Activated CD8-positive, alpha-beta memory T cell treated with anti-CD3 and anti-CD28 coated beads, Interleukin-2, amount 10 ng/mL, durations not matched to agents 7 days and 5 days (primary cell): ENCODE results near the gene ADAMTSL3. TPM values are rescaled to one million over a fixed set of nuclear protein-coding genes. Genes with fewer than 3 reads are reported as not detected.
"Not testable (repeated sequence)": the region's sequence is repeated elsewhere in the genome, so short reads cannot be mapped to it uniquely, and the experiment has no call there.

Experiments
- ATAC-seq: fragments of 150-1000 bp; cut with Tn5 transposase; one replicate; pipeline ENCODE4 v1.10.0; 2021; ENCODE audit warnings: moderate library complexity
- CTCF ChIA-PET: fragments of 350-600 bp; sonication (Branson Sonifier 250); formaldehyde crosslinking; loops from one replicate; lab custom pipeline; 2021; ENCODE audit warnings: antibody characterized with exemption; lab: Charles Lee
- DNase-seq: peaks from one replicate; pipeline ENCODE4 v3.0.0-alpha.2; 2020
- H3K27ac Mint-ChIP-seq: one replicate; pipeline ENCODE4 v1.8.0; 2021; ENCODE audit warnings: mild to moderate bottlenecking, mixed read lengths
- H3K27me3 Mint-ChIP-seq: one replicate; pipeline ENCODE4 v1.8.0; 2021; ENCODE audit warnings: mixed read lengths
- H3K36me3 Mint-ChIP-seq: one replicate; pipeline ENCODE4 v1.8.0; 2021; ENCODE audit warnings: mild to moderate bottlenecking, mixed read lengths
- H3K4me1 Mint-ChIP-seq: one replicate; pipeline ENCODE4 v1.8.0; 2021; ENCODE audit warnings: mixed read lengths
- H3K4me3 Mint-ChIP-seq: one replicate; pipeline ENCODE4 v1.8.0; 2021; ENCODE audit warnings: mild to moderate bottlenecking, moderate library complexity, mixed read lengths
- H3K9me3 Mint-ChIP-seq: one replicate; pipeline ENCODE4 v1.8.0; 2022; ENCODE audit warnings: low read depth, mixed read lengths
- total RNA-seq, 2 experiments: library from RNA; stranded (reverse); gene quantifications; one replicate each; pipeline ENCODE4 v1.2.3, GENCODE V29; 2021

Gene ADAMTSL3
- total RNA-seq, 2 experiments from 2014 or later = not detected

DNA sequence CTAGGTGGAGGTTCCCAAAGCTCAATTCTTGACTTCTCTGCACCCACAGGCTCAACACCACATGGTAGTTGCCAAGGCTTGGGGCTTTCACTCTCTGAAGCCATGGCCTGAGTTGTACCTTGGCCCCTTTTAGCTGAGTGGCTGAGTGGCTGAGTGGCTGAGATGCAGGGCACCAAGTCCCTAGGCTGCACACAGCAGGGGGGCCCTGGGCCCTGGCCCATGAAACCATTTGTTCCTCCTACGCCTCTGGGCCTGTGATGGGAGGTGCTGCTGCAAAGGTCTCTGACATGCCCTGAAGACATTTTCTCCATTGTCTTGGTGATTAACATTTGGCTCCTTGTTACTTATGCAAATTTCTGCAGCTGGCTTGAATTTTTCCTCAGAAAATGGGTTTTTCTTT is 103.4 kb downstream of the ADAMTSL3 start:
- H3K27ac Mint-ChIP-seq, H3K4me3 Mint-ChIP-seq, H3K4me1 Mint-ChIP-seq, ATAC-seq, H3K9me3 Mint-ChIP-seq, H3K27me3 Mint-ChIP-seq, H3K36me3 Mint-ChIP-seq, DNase-seq, CTCF ChIA-PET: not testable (repeated sequence)

DNA sequence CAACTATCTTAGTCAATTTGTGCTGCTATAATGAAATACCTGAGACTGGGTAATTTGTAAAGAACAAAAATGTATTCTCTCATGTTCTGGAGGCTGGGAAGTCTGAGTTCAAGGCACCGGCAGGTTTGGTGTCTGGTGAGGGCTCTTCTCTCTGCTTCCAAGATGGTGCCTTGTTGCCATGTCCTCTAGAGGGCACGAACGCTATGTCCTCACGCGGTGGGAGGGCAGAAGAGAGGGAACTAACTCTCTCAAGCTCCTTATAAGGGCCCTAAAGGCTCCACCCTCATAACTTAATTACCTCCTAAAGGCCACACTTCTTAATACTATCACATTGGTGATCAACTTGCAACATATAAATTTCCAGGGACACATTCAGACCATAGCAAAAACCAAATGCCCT is 108.4 kb downstream of the ADAMTSL3 start:
- DNase-seq = no peak
- no peak for ATAC-seq
- Mint-ChIP-seq H3K27me3 (no peaks in the 10 kb centered on the region), H3K9me3 (peaks cover 3% of the 10 kb centered on the region), H3K4me1 (no peaks in the 10 kb centered on the region), H3K27ac (no peak overlapping the region), H3K4me3 (no peak overlapping the region), H3K36me3 (no peaks in the 10 kb centered on the region)
- CTCF ChIA-PET = no interaction called here

DNA sequence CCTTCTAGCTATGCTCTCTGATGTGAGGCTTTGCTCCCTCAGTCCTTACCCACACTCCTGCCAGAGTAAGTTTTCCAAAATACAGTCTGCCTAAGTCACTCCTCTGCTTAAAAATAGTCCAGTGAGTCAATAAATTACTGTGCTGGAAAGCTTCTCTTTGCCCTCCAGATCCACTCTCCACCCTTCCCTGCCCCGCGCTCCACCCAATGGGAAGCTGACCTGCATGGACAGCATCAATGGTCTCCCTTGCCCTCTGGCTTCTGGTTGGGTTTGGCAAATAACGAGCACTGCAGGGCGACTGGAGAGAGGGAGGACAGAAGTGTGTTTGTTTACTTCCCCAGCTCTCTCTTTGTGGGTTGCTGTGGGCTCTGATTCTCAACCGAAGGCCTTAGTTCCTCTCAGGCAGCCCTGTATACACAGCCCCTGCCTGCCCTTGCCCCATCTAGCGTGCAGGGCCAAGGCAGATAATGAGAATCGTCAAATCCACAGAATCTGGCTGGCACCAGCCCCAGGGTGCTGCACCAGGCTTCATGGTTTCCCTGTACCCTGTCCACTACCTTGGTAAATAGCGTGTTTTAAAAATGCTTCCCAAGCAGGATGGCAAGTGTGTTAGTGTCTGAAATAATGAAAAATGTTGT is 110.4 kb downstream of the ADAMTSL3 start:
- no peak for ATAC-seq
- H3K4me3 Mint-ChIP-seq = no peak overlapping the region
- CTCF ChIA-PET = no interaction called here

DNA sequence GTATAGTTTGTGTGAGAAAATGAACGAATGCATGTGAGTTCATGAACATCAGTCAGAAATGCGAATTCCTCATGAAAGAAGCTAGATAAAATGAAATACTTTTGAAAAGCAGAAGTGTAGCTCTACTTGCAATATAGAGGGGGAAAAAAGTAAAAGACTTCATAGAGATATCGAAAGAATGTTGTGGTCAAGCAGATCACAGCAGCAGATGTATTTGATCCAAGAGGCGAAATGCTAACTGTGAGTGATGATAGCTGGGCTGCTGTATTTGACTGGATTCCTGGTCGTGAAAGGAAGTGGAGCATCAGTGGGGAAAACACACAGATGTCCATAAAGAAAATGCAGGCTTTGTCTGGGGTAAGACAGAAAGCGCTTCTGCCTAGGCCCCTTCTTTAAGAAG is 112.4 kb downstream of the ADAMTSL3 start:
- ATAC-seq (no peak), DNase-seq (no peak)
- CTCF ChIA-PET = no interaction called here
- Mint-ChIP-seq H3K4me3 (no peak overlapping the region), H3K27ac (no peak overlapping the region), H3K36me3 (no peaks in the 10 kb centered on the region), H3K4me1 (no peaks in the 10 kb centered on the region), H3K27me3 (no peaks in the 10 kb centered on the region), H3K9me3 (no peaks in the 10 kb centered on the region)

More for the DNA sequence above, 110.4 kb downstream of the ADAMTSL3 start:
- H3K36me3 Mint-ChIP-seq = no peaks in the 10 kb centered on the region
- H3K4me1 Mint-ChIP-seq = no peaks in the 10 kb centered on the region
- no peaks in the 10 kb centered on the region for H3K9me3 Mint-ChIP-seq
- no peak overlapping the region for H3K27ac Mint-ChIP-seq
- no peak for DNase-seq
- H3K27me3 Mint-ChIP-seq = no peaks in the 10 kb centered on the region

DNA sequence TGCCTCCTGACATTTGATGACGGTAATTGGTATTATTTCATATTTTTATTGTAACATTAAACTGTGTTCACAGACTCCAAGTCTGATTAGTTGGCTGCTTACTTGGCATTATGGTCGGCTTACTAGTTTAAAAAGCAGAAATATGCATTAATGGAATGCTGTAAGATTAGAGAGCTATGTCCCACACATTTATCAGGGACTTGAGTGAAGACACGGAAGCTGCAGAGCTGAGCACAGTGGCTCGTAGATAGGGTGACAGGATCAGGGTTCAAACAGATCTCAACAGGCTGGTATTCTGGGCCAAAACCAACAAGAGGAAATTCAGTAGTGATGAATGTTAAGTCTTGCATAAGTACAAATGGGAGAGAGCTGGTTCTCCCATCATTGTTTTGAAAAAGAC is 113.8 kb downstream of the ADAMTSL3 start:
- Mint-ChIP-seq H3K9me3 (no peaks in the 10 kb centered on the region), H3K4me3 (no peak overlapping the region), H3K27me3 (no peaks in the 10 kb centered on the region), H3K36me3 (no peaks in the 10 kb centered on the region), H3K27ac (no peak overlapping the region), H3K4me1 (no peaks in the 10 kb centered on the region)
- ATAC-seq (no peak), DNase-seq (no peak)
- CTCF ChIA-PET = no interaction called here

DNA sequence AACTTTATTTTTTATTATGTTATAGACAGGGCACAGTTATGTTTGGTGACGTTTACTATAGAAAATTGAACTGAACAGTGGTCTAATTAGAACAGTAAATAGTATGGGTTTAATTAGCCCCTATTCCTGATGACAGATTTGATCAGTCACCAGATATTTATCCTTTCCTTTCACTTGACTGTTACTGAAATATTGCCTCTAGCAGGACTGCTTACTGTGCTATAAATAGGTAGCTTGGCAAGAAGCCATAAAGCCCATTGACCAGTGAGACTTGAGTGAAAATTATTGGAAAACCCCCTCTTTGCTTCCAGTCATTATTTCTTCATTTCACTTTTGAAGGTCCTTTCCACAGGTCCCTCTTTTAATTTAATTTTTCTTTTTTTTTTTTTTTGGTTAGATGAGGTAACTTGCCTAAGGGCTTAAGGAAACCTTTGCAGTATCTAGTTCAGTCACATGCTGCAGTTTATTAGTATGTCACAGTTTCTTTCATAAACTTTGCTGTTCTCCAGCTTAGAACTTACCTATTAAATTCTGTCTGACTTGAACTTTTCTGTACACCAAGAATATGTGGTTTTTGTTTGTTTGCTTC is 115.6 kb downstream of the ADAMTSL3 start:
- CTCF ChIA-PET = no interaction called here
- no peak overlapping the region for H3K27ac Mint-ChIP-seq
- DNase-seq (no peak), ATAC-seq (no peak)
- H3K27me3 Mint-ChIP-seq = no peaks in the 10 kb centered on the region
- H3K36me3 Mint-ChIP-seq = no peaks in the 10 kb centered on the region
- no peak overlapping the region for H3K4me3 Mint-ChIP-seq
- no peaks in the 10 kb centered on the region for H3K9me3 Mint-ChIP-seq
- no peaks in the 10 kb centered on the region for H3K4me1 Mint-ChIP-seq

DNA sequence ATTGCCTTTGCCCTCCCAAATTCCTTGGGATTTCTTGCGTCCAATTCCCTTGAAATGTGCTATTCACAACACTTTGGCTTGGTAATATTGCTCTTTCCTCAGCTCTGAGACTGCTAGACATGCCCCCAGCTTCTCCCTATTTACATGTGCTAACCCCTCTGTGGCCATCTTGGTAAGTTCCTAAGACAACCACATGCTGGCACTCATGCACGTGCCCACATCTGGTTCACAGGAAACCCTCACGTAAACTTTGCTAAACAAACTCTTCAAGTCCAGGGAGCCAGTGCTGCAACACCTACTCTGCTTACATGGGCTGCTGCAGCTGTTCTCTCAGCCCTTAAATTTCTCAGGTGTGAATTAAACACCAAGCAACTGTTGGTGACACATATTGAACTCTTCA is 121.8 kb downstream of the ADAMTSL3 start:
- peaks cover 2% of the 10 kb centered on the region for H3K9me3 Mint-ChIP-seq
- no peak for DNase-seq
- H3K36me3 Mint-ChIP-seq = no peaks in the 10 kb centered on the region
- H3K4me1 Mint-ChIP-seq = no peaks in the 10 kb centered on the region
- H3K27me3 Mint-ChIP-seq = no peaks in the 10 kb centered on the region
- H3K27ac Mint-ChIP-seq = no peak overlapping the region
- CTCF ChIA-PET = no interaction called here
- no peak for ATAC-seq
- no peak overlapping the region for H3K4me3 Mint-ChIP-seq

DNA sequence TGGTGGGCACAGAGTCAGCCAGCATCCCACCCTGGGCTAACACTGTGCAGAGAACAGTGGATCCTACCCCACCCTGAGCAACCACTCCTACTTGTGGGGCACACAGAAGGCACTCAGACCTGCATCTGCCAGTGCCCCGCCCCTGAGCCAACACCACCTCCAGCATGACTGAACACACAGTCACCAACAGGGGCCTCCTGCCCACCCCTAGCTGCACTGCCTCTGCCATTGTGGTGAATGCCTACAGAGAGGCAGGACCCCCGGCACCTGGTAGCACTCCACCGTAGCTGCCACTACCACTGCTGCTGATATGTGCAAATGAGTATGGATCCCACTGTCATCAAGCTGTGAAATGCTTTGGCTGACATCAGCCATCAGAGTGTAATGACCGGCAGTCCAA is 123.1 kb downstream of the ADAMTSL3 start:
- Mint-ChIP-seq H3K36me3 (no peaks in the 10 kb centered on the region), H3K27me3 (no peaks in the 10 kb centered on the region), H3K4me3 (no peak overlapping the region), H3K9me3 (peaks cover 2% of the 10 kb centered on the region), H3K4me1 (no peaks in the 10 kb centered on the region), H3K27ac (no peak overlapping the region)
- ATAC-seq = no peak
- DNase-seq = no peak
- CTCF ChIA-PET = no interaction called here

DNA sequence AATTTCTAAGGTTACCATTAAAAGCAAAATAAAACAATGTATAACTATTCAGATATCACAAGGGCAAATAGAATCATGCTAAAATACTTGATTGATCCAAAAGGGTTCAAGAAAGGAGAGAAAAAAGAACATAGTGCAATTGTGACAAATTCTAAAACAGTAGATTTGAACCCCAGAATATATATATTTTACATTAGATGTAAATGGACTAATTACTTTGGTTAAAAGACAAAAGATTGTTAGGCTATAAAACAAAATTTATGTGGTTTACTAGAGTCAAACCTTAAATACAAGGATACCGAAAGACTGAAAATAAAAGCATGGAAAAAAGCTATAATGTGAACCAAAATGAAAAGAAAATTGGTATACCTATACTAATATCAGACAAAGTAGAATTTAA is 129.3 kb downstream of the ADAMTSL3 start:
- ATAC-seq (no peak), DNase-seq (no peak)
- CTCF ChIA-PET = no interaction called here
- no peak overlapping the region for H3K27ac Mint-ChIP-seq
- H3K36me3 Mint-ChIP-seq = no peaks in the 10 kb centered on the region
- H3K9me3 Mint-ChIP-seq = peaks cover 2% of the 10 kb centered on the region
- H3K4me1 Mint-ChIP-seq = no peaks in the 10 kb centered on the region
- H3K4me3 Mint-ChIP-seq = no peak overlapping the region
- no peaks in the 10 kb centered on the region for H3K27me3 Mint-ChIP-seq

DNA sequence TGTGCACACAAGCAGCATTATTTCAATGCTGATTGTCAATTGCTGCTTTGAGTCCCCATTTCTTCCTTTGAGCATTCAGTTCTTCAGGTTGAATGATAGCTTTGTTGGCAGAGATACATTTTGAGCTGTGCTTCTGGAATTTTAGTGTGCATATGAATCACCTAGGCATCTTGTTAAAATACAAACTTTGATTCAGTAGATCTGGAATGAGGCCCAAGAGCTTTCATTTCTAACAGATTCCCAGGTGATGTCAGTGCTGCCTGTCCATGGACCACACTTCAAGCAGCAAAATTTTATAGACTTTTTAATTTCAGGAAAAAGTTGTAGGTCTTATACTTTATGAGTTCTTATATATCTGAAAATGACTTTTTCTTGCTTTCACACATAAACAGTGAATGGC is 131.1 kb downstream of the ADAMTSL3 start:
- Mint-ChIP-seq H3K4me1 (no peaks in the 10 kb centered on the region), H3K27ac (no peak overlapping the region), H3K36me3 (no peaks in the 10 kb centered on the region), H3K4me3 (no peak overlapping the region), H3K9me3 (no peaks in the 10 kb centered on the region), H3K27me3 (no peaks in the 10 kb centered on the region)
- CTCF ChIA-PET = no interaction called here
- ATAC-seq = no peak
- DNase-seq = no peak

DNA sequence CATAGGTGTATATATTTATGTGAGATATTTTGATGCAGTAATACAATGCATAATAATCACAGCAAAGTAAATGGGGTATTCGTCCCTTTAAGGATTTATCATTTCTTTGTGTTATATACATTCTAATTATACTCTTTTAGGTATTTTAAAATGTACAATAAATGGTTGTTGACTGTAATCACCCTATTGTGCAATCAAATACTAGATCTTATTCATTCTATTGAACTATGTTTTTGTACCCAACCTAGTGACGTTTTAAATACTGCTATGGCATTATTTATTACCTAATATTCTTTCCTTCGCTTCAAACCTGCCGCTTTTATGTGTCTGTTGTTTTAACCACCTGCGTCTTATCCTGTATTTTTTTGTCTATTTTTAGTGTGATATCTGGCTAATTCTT is 132.4 kb downstream of the ADAMTSL3 start:
- no peak overlapping the region for H3K27ac Mint-ChIP-seq

DNA sequence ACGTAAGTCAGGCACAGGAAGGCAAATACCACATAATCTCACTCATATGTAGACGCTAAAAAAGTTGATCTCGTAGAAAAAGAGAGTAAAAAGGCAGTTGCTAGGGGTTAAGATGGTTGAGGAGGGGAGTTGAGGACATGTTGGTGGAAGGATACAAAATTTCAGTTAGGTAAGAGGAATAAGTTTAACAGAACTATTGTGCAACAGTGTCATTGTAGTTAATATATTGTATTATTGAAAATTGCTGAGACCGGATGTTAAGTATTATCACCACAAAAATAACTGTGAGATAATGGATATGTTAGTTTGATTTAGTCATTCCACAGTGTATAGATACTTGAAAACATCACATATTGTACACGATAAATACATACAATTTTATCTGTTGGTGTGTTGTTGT is 139.1 kb downstream of the ADAMTSL3 start:
- no peak for ATAC-seq
- H3K4me1 Mint-ChIP-seq = no peaks in the 10 kb centered on the region
- no peak for DNase-seq
- H3K36me3 Mint-ChIP-seq = no peaks in the 10 kb centered on the region
- no peaks in the 10 kb centered on the region for H3K27me3 Mint-ChIP-seq
- no peak overlapping the region for H3K27ac Mint-ChIP-seq
- no peaks in the 10 kb centered on the region for H3K9me3 Mint-ChIP-seq
- H3K4me3 Mint-ChIP-seq = no peak overlapping the region
- CTCF ChIA-PET = no interaction called here

More for the DNA sequence above, 132.4 kb downstream of the ADAMTSL3 start:
- CTCF ChIA-PET = no interaction called here
- Mint-ChIP-seq H3K4me3 (no peak overlapping the region), H3K9me3 (no peaks in the 10 kb centered on the region), H3K36me3 (no peaks in the 10 kb centered on the region), H3K4me1 (no peaks in the 10 kb centered on the region), H3K27me3 (no peaks in the 10 kb centered on the region)
- ATAC-seq (no peak), DNase-seq (no peak)

DNA sequence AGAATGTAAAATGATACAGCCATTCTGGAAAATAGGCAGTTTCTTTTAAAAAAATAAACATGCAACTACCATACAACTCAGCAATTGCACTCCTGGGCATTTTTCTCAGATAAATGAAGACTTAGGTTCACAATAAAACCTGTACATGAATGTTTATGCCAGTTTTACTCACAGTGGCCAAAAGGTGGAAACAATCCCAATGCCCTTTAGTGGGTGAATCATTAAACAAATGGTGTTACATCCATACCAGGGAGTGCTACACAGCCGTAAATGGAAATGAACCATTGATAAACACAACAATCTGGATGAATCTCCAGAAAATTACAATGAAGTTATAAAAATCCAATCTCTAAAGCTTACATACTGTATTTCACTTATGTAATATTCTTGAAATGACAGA is 140.3 kb downstream of the ADAMTSL3 start:
- no peaks in the 10 kb centered on the region for H3K27me3 Mint-ChIP-seq
- no peaks in the 10 kb centered on the region for H3K9me3 Mint-ChIP-seq
- no peak overlapping the region for H3K4me3 Mint-ChIP-seq
- no peak for ATAC-seq
- H3K4me1 Mint-ChIP-seq = no peaks in the 10 kb centered on the region
- CTCF ChIA-PET = no interaction called here
- no peak overlapping the region for H3K27ac Mint-ChIP-seq
- no peak for DNase-seq
- H3K36me3 Mint-ChIP-seq = no peaks in the 10 kb centered on the region

DNA sequence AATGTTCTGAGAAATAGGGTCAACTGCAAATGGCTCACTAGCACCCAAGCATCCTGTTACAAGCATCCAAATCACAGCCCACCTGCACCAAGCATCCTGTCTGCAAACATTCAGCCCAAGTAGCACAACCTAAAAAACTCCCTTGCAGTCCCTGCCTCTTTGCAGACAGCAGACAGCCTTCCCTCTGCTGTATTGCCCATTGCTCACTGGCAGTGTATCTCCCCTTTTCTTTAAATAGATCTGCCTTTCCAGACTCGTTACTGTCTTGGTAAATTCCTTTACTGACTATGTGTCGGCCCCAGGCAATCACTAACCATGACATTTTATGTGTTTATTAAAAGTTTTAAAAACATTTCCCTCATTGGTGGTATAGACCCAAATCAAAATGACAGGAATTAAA is 155.4 kb downstream of the ADAMTSL3 start:
- DNase-seq (no peak), ATAC-seq (no peak)
- Mint-ChIP-seq H3K36me3 (no peaks in the 10 kb centered on the region), H3K4me3 (no peak overlapping the region), H3K27ac (no peak overlapping the region), H3K4me1 (no peaks in the 10 kb centered on the region), H3K9me3 (no peaks in the 10 kb centered on the region), H3K27me3 (no peaks in the 10 kb centered on the region)
- CTCF ChIA-PET = no interaction called here
